ENCODE data around the gene VSIR. TPM values are rescaled to one million over a fixed set of nuclear protein-coding genes. Genes with fewer than 3 reads are reported as not detected.
A peak's percentile ranks its signal among the peaks of the same experiment; 100 is the strongest.

The VSIR gene
- total RNA-seq, 1 donor from 2014 or later, result 125 TPM

DNA sequence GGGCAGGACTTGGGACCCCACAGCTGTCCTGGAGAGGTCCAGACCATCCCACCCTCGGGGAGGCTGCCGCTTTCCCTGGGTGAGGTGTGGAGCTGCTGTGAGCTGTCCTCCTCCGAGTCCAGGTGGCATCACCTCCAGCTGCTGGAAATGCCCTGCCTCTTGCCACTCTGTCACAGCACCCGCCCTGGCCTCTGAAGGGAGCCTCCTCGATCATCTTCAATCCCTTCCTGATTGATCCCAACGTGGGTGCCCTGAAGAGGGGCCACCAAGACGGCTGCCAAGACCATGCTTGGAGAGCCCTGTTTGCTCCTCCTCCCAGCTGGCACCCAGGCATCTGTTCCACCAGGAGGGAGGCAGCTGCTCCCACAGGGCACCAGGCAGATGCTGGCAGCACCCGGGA, 58.3 kb downstream of the VSIR start:
- no peak for DNase-seq
- Mint-ChIP-seq H3K4me3 (peak overlapping the region; percentile 45), H3K9me3 (no peaks in the 10 kb centered on the region), H3K27ac (peak overlapping the region; percentile 66), H3K27me3 (no peaks in the 10 kb centered on the region), H3K36me3 (ENCODE audit: low read depth) (no peaks in the 10 kb centered on the region), H3K4me1 (peaks cover 43% of the 10 kb centered on the region)
- intact Hi-C loops (cut with micrococcal nuclease), result no loop called here

DNA sequence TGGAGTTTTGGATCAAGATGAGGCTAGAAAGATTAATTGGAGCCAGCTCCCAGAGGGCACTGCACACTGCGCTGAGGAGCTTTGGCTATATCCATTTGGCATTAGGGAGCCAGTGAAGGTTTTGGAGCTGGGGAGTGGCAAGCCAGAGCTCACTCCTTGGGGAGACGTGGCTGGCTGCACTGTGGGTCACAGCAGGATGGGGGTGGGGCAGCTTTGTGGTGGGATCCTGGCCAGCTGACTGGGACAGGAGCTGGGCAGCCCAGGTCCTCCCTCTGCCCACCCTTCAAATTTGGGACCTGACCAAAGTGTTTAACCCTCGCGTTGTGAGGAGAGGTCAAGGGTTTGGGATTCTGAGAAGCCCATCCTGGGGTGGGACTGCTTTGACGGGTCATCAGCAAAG, 58.7 kb downstream of the VSIR start:
- H3K4me1 Mint-ChIP-seq, result peaks cover 46% of the 10 kb centered on the region
- peak overlapping the region; percentile 97 for H3K27ac Mint-ChIP-seq
- no peaks in the 10 kb centered on the region for H3K27me3 Mint-ChIP-seq
- intact Hi-C loops (cut with micrococcal nuclease), result no loop called here
- no peak for DNase-seq
- no peaks in the 10 kb centered on the region for H3K36me3 Mint-ChIP-seq (ENCODE audit: low read depth)
- H3K4me3 Mint-ChIP-seq, result peak overlapping the region; percentile 77
- no peaks in the 10 kb centered on the region for H3K9me3 Mint-ChIP-seq

DNA sequence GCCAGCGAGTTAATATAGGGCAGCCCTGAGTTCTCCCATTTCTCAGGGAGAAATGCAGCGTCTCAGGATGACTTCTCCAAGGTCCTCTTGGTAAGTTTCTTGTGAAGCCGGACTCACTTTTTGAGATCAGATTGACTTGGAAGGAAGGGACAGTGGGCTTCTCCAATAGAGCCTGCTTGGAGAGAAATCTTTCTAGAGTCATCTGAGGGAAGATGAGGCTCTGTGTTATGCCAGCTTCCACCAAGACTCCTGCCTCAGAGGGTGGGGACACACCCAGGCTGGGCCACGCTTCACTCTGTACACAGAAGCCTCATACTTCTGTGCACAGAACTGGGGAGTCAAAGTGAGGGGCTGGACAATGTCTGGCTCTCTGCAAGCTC, 59.3 kb downstream of the VSIR start:
- Mint-ChIP-seq H3K9me3 (no peaks in the 10 kb centered on the region), H3K27me3 (no peaks in the 10 kb centered on the region), H3K27ac (peak overlapping the region; percentile 97), H3K4me1 (peaks cover 51% of the 10 kb centered on the region), H3K36me3 (ENCODE audit: low read depth) (no peaks in the 10 kb centered on the region), H3K4me3 (peak overlapping the region; percentile 77)
- intact Hi-C loops (cut with micrococcal nuclease), result no loop called here
- no peak for DNase-seq

DNA sequence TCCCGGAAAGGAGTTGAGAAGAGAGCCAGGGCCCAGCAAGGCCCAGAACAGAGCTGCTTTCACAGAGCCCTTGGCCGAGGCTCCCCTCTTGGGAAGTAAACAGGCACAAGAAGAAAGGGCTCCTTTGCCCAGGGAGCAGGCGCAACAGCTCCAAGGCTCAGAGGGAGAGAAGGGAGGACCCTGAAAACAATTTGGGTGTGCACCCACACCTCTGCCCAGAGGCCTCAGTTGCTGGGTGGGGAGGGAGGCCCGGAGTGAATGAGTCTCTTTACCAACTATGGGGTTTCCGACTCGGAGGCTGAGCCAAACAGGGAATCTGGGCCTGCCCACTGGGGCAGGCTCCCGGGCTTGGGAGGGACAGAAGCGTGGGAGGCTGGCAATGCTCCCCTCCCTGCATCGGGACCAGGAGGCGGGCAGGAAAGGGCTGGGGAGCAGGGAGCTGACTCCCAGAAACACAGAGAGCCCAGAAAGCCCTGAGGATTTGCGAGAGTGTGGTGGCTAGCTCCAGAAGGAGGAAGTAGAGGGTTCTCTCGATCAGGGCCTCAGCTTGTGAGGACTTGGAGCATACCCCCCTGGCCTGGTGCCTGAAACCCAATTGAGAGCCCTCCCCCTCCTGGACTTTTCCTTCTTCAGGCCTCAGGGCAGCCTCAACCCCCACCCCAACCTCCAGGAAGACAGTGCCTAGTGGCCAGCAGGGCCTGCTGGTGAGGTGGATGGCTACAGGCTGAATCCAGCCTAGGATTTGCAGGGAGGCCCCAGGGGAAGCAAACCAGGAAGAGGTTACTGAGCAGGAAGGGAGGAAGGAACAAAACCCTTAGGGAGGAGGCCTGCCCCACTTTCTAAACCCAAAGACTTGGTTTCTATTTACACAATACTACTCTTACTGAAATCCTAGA, 59.9 kb downstream of the VSIR start:
- Mint-ChIP-seq H3K27me3 (no peaks in the 10 kb centered on the region), H3K27ac (peak overlapping the region; percentile 97), H3K36me3 (ENCODE audit: low read depth) (no peaks in the 10 kb centered on the region), H3K4me3 (peak overlapping the region; percentile 77), H3K9me3 (no peaks in the 10 kb centered on the region), H3K4me1 (peaks cover 52% of the 10 kb centered on the region)
- DNase-seq, result peak; percentile 81
- intact Hi-C loops (cut with micrococcal nuclease), result loop anchor here (1.0 kb wide), 1 partner anchor 13 kb away; no protein-coding TSS in a partner anchor

DNA sequence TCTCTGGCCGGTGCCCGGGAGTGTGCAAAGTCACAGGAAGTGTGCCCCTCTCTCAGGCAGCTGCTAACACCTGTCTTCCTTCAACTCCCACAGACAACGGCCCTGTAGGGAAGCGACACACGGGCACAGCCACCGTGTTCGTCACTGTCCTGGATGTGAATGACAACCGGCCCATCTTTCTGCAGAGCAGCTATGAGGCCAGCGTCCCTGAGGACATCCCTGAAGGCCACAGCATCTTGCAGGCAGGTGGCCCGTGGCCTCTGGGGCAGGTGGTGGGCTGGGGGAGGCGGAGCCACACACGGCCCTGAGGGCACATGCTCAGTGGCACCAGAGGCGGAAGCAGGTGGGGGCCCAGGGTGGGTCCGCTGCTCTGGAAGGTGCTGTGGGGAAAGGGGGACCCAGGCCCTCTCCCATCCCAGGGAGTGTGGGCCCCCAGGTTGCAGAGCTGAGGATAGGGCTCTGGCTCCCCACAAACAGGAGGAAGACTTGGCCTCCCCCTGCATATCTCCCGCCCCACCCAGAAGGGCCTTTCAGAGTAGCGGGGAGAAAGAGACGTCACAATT, 60.7 kb downstream of the VSIR start:
- H3K9me3 Mint-ChIP-seq, result no peaks in the 10 kb centered on the region
- peak overlapping the region; percentile 97 for H3K27ac Mint-ChIP-seq
- intact Hi-C loops (cut with micrococcal nuclease), result loop anchor here (1.0 kb wide), 1 partner anchor 14 kb away; no protein-coding TSS in a partner anchor
- peaks cover 58% of the 10 kb centered on the region for H3K4me1 Mint-ChIP-seq
- no peaks in the 10 kb centered on the region for H3K36me3 Mint-ChIP-seq (ENCODE audit: low read depth)
- DNase-seq, result peak; percentile 68
- H3K27me3 Mint-ChIP-seq, result no peaks in the 10 kb centered on the region
- peak overlapping the region; percentile 77 for H3K4me3 Mint-ChIP-seq

DNA sequence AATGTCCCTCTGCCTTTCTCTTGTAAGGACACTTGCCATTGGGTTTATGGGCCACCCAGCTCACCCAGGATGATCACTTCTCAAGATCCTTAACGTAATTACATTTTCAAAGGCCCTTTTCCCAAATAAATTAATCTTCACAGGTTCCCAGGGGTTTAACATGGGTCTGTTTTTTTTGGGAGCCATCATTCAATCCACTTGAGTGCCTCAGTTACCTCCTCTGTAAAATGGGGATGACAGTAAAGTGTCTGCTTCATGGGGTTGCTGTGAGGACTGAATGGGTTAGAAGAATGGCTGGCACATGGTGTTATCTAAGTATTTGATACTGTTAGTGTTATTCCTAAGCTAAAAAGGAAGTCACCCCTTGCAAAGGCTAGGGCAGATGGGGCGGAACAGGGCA, 61.1 kb downstream of the VSIR start:
- Mint-ChIP-seq H3K36me3 (ENCODE audit: low read depth) (no peaks in the 10 kb centered on the region), H3K27me3 (no peaks in the 10 kb centered on the region), H3K4me1 (peaks cover 59% of the 10 kb centered on the region), H3K4me3 (no peak overlapping the region), H3K9me3 (no peaks in the 10 kb centered on the region), H3K27ac (peak overlapping the region; percentile 97)
- intact Hi-C loops (cut with micrococcal nuclease), result no loop called here
- DNase-seq, result no peak

DNA sequence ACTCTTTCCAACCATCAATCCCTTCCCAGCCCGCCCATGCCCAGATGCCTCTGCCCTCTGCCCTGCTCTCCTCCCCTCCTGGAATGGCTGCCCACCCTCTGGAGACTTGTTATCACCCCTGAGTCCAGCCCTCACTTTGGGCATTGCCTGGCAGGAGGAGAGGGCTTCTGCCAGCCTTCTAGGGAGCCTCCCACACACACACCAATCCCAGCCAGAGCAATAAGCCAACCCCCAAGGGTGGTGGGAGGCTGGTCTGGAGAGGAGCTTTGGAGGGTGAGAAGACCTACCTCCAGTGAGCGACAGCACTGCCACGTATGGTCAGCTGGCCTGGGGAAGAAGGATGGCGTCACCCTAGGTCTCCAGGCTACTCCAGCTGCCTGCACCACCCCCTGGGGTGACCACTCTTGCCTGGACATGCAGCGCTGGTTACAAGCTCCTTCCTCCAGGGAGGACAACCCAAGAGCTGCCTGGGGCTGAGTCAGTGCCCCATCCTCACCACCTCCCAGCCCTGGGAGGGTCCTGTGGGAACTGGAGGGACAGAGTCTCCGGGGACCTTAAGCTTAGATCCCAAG, 62.2 kb downstream of the VSIR start:
- intact Hi-C loops (cut with micrococcal nuclease), result no loop called here
- Mint-ChIP-seq H3K9me3 (no peaks in the 10 kb centered on the region), H3K27ac (peak overlapping the region; percentile 97), H3K36me3 (ENCODE audit: low read depth) (no peaks in the 10 kb centered on the region), H3K27me3 (no peaks in the 10 kb centered on the region), H3K4me3 (no peak overlapping the region), H3K4me1 (peaks cover 55% of the 10 kb centered on the region)
- no peak for DNase-seq

DNA sequence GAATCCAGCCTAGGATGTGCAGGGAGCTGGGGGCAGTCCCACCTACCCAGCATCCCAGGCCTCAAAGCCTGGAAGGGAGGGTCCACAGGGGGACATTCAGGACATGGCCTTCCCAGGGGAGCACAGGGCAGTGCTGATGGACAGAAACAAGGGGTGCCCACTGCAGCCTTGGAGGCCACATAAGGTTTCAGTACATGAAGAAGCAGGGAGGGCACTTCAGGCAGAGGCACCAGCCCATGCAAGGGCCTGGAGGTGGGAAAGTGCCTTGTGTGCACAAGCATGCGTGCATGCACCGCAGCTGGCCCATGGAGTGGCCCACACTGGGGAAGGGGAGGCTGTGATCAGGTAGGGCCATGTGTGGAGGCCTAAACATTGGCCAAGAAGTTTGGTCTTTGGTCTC, 62.8 kb downstream of the VSIR start:
- Mint-ChIP-seq H3K9me3 (no peaks in the 10 kb centered on the region), H3K27me3 (no peaks in the 10 kb centered on the region), H3K36me3 (ENCODE audit: low read depth) (no peaks in the 10 kb centered on the region), H3K4me3 (no peak overlapping the region), H3K4me1 (peaks cover 52% of the 10 kb centered on the region), H3K27ac (peak overlapping the region; percentile 61)
- intact Hi-C loops (cut with micrococcal nuclease), result no loop called here
- DNase-seq, result no peak

DNA sequence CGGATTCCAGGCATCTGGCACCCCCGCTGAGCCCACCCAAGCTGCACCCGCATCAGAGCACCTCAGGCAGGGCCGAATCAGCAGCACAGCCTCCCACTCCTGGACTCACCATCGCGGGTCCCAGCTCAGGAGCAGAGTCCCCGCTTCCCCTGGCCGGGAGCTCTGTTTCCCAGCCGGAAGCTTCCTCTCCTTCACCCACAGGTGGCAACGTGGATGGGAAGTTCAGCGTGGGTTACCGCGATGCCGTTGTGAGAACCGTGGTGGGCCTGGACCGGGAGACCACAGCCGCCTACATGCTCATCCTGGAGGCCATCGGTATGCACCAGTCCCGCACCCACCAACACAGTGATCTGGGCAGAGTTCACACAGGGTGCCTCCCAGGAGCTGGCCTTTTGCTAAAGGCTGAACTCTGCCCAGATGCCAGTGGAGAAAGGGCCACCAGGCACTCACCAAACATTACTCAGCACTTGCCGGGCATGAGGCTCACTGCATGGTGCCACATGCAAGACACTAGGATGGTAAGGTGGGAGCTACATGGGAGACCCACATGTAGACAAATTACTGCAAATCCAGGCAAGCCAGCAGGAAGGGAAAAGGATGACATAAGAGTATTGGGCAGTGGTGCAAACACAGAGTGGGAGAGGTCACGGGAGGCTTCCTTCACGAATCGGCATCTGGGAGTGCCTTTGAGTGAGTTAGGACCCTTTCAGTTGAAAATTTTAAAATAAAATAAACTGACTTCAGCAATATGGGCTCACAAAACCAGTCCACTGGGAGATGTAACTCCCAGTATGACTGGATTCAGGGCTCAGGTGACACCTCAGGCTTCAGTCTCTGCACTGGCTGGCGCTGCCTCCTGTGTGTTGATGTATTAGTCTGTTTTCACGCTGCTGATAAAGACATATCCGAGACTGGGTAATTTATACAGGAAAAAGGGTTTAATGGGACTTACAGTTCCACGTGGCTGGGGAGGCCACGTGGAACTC, 64.1 kb downstream of the VSIR start:
- no peaks in the 10 kb centered on the region for H3K9me3 Mint-ChIP-seq
- peaks cover 43% of the 10 kb centered on the region for H3K4me1 Mint-ChIP-seq
- DNase-seq, result no peak
- H3K27ac Mint-ChIP-seq, result peak overlapping the region; percentile 4
- intact Hi-C loops (cut with micrococcal nuclease), result loop anchor here (2.0 to 5.0 kb wide), 2 partner anchors 327 to 394 kb away; no protein-coding TSS in a partner anchor
- no peaks in the 10 kb centered on the region for H3K27me3 Mint-ChIP-seq
- no peak overlapping the region for H3K4me3 Mint-ChIP-seq
- H3K36me3 Mint-ChIP-seq (ENCODE audit: low read depth), result no peaks in the 10 kb centered on the region

DNA sequence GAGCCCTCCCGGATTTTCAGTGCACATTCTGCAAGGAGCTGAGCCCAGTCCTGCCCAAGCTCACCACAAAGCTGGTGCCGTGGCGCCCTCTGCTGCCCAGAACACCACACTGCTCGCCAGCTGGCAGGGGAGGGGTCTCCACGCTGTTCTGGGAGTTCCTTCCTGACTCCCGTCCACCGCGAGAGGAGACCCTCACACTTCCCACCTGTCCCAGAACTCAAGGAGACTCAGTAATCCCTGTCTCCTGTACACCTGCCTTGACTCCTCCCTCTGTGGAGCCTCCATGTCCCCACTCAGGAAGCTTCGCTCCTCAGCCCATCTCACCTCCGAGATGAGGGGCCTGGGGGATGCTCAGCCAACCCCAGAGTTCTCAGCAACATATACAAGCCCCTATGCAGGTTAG, 65.0 kb downstream of the VSIR start:
- peak; percentile 91 for DNase-seq
- H3K36me3 Mint-ChIP-seq (ENCODE audit: low read depth), result no peaks in the 10 kb centered on the region
- H3K27ac Mint-ChIP-seq, result no peak overlapping the region
- H3K9me3 Mint-ChIP-seq, result no peaks in the 10 kb centered on the region
- H3K4me3 Mint-ChIP-seq, result no peak overlapping the region
- intact Hi-C loops (cut with micrococcal nuclease), result loop anchor here (2.0 to 5.0 kb wide), 2 partner anchors 326 to 394 kb away; no protein-coding TSS in a partner anchor
- no peaks in the 10 kb centered on the region for H3K27me3 Mint-ChIP-seq
- H3K4me1 Mint-ChIP-seq, result peaks cover 34% of the 10 kb centered on the region

DNA sequence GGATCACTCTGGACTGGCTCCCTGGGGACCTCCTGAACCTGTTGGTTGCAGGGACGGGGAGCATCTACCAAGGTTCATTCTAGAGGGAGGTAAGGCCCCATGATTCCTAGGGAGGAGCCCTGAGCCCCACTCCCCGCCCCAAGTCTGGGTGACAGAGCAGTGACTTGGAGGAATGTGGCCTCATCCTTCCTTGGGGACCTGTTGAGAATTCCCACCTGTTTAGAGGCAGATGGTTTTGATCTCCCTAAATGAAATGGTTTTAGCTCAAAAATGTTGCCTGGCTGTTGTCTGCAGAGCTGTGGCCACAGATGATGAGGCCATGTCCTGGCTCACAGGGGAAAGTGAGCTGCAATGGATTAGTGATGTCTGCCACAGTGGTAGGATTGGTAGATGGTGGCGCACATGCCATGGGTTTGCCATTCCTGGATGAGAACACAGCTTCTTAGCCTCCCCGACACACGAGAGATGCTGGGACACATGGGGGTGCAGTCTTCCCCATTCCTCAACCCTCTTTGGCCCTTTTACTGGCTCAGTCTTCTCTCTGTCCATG, 66.0 kb downstream of the VSIR start:
- H3K9me3 Mint-ChIP-seq, result no peaks in the 10 kb centered on the region
- H3K36me3 Mint-ChIP-seq (ENCODE audit: low read depth), result no peaks in the 10 kb centered on the region
- H3K27me3 Mint-ChIP-seq, result no peaks in the 10 kb centered on the region
- no peak overlapping the region for H3K27ac Mint-ChIP-seq
- H3K4me3 Mint-ChIP-seq, result no peak overlapping the region
- intact Hi-C loops (cut with micrococcal nuclease), result loop anchor here (5.0 kb wide), 1 partner anchor 325 kb away; no protein-coding TSS in a partner anchor
- H3K4me1 Mint-ChIP-seq, result peaks cover 27% of the 10 kb centered on the region
- no peak for DNase-seq

DNA sequence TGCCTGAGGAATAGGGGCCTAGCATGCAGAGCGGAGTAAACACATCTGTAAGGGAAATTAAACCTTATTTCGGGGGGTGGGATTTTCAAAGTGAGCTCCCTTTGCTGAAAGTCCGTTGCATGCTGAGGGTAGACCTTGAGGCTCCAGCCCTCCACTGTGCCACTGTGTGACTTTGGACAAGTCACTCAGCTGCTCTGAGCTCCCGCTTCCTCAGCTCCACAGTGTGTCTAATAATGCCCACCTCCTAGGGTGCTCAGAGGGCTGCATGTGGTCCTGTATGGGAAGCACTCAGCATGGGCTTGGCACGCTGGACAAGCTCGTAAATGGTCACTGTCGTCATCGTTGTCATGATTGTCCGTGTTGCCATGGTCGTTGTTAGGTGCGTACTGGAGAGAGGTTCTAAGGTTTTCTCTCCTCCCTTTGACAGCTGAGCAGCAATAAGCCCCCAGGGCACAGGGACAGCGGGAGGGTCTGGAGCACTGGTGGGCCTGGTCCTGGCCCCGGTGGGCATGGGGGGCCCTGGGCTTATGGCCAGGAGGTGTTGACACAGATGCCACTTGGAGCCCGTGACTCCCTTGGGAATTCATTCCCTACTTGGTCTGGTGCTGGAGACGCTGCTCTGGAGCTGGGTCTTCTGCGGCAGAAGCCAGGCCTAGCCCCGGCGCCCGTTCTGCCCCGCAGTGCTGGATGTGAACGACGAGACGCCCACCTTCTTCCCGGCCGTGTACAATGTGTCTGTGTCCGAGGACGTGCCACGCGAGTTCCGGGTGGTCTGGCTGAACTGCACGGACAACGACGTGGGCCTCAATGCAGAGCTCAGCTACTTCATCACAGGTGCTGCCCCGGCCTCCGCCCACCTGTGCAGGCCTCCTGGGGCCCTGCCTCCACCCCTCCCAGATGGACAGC, 66.9 kb downstream of the VSIR start:
- Mint-ChIP-seq H3K36me3 (ENCODE audit: low read depth) (no peaks in the 10 kb centered on the region), H3K27ac (no peak overlapping the region), H3K4me3 (no peak overlapping the region), H3K9me3 (no peaks in the 10 kb centered on the region), H3K4me1 (peaks cover 21% of the 10 kb centered on the region), H3K27me3 (no peaks in the 10 kb centered on the region)
- intact Hi-C loops (cut with micrococcal nuclease), result loop anchor here (5.0 kb wide), 1 partner anchor 324 kb away; no protein-coding TSS in a partner anchor
- no peak for DNase-seq
